Measurements from ENCODE around the gene SLC35F4. TPM values are rescaled to one million over a fixed set of nuclear protein-coding genes. Genes with fewer than 3 reads are reported as not detected.

The SLC35F4 gene
- total and polyA plus RNA-seq, 12 donors: not detected

DNA sequence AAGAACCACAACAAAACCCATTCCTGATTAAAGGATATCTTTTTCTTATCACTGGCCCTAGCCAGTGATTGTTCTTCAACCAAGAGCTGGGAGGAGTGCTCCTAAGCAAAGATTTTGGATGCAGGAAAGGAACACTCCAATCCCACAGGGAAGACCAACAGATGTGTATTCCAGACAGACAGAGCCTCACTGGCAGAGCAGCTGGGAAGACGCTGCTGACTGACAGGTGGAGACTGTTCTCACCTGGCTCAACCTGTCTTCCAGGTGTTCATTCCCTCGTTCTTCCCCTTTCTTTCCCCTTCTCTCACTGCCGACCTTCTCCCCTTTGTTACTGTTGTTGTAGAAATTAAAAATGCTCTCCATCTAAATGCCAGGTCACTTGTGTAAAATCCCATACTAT lies 282.5 kb downstream of the SLC35F4 start:
- WGBS, 2 donors: 61 to 71% methylated on average over 3 of the region's 3 CpGs
- ATAC-seq: no peak
- Histone ChIP-seq H3K27ac (no peak overlapping the region), H3K27me3 (no peaks in the 10 kb centered on the region), H3K4me3 (no peak overlapping the region), H3K9me3 (peaks cover 0 to 21% (median 0%) of the 10 kb centered on the region in 11 donors), H3K36me3 (no peaks in the 10 kb centered on the region), H3K4me1 (no peaks in the 10 kb centered on the region)
- intact Hi-C loops (cut with DNase I): no loop called here
- no peak for DNase-seq
- TF ChIP-seq, protein P1, sequence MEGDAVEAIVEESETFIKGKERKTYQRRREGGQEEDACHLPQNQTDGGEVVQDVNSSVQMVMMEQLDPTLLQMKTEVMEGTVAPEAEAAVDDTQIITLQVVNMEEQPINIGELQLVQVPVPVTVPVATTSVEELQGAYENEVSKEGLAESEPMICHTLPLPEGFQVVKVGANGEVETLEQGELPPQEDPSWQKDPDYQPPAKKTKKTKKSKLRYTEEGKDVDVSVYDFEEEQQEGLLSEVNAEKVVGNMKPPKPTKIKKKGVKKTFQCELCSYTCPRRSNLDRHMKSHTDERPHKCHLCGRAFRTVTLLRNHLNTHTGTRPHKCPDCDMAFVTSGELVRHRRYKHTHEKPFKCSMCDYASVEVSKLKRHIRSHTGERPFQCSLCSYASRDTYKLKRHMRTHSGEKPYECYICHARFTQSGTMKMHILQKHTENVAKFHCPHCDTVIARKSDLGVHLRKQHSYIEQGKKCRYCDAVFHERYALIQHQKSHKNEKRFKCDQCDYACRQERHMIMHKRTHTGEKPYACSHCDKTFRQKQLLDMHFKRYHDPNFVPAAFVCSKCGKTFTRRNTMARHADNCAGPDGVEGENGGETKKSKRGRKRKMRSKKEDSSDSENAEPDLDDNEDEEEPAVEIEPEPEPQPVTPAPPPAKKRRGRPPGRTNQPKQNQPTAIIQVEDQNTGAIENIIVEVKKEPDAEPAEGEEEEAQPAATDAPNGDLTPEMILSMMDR (IDR thresholded peaks at IDR 0.05): no peak

DNA sequence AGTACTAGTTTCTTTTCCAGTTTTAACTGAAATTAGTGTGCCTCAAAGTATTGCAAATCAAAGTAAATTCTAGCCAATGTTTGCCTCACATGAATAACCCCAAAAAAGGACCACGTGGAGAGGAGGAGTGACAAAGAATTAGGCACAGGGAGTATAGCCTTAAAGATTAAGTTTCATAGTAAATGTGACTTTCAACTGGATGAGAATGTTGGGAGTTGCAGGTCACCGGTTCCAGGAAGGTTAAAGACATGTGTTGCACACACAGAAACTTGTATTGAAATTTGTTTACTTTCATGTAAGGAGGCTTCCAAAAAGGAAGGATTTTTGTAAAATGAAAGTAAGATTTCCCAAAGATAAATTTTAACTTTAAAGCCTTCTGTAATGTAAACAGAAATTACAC lies 283.1 kb downstream of the SLC35F4 start:
- DNase-seq: no peak
- ATAC-seq: no peak
- no peak overlapping the region for H3K4me3 ChIP-seq
- TF ChIP-seq, protein P1 (IDR thresholded peaks at IDR 0.05): no peak
- 67 to 73% methylated on average over 2 of the region's 2 CpGs for WGBS, 2 donors
- intact Hi-C loops (cut with DNase I): no loop called here
- no peak overlapping the region for H3K27ac ChIP-seq
- peaks cover 0 to 21% (median 0%) of the 10 kb centered on the region in 11 donors for H3K9me3 ChIP-seq
- no peaks in the 10 kb centered on the region for H3K36me3 ChIP-seq
- H3K27me3 ChIP-seq: no peaks in the 10 kb centered on the region
- no peaks in the 10 kb centered on the region for H3K4me1 ChIP-seq

DNA sequence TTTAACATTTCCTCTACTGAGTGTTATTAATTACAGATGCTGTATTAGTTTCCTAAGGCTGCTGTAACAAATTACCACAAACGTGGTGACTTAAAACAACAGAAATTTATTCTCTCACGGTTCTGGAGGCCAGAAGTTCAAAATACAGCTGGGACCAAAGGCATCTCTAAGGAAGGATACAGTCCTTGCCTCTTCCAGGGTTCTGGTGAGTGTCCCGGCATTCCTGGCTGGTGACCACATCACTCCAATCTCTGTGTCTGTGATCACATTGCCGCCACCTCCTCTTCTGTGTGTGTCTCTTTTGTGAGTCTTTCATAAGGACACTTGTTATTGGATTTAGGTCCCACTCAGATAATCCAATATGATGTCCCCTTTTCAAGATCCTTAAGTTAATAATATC lies 287.1 kb downstream of the SLC35F4 start:
- ATAC-seq (no peak), DNase-seq (no peak)
- Histone ChIP-seq H3K27ac (no peak overlapping the region), H3K4me3 (no peak overlapping the region), H3K9me3 (no peaks in the 10 kb centered on the region), H3K36me3 (no peaks in the 10 kb centered on the region), H3K27me3 (no peaks in the 10 kb centered on the region), H3K4me1 (no peaks in the 10 kb centered on the region)
- intact Hi-C loops (cut with DNase I): no loop called here
- TF ChIP-seq, protein P1 (IDR thresholded peaks at IDR 0.05): no peak
- 58 to 64% methylated on average over 4 of the region's 4 CpGs for WGBS, 2 donors

DNA sequence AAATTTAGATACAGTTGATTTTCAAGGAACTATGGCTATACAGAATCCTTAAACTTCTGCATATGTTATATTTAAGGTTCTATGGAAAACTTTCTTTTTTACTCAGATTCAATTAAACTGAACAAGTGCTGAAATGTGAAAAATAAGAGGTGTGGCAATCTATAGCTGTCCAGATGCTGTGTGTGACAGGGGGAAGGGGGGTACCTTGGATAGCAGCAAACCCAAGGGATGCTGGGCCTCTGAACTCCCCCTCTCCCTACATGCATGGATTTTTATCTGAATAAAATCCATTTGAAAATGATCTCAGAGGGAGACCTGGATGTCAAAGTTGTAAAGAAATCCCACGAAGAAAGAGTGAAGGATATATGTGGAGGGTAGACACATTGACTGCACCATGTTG lies 289.4 kb downstream of the SLC35F4 start:
- DNase-seq (no peak), ATAC-seq (no peak)
- H3K27me3 ChIP-seq: no peaks in the 10 kb centered on the region
- TF ChIP-seq, protein P1 (IDR thresholded peaks at IDR 0.05): no peak
- H3K4me1 ChIP-seq: no peaks in the 10 kb centered on the region
- intact Hi-C loops (cut with DNase I): no loop called here
- 67 to 71% methylated on average over 1 of the region's 1 CpG for WGBS, 2 donors
- no peaks in the 10 kb centered on the region for H3K9me3 ChIP-seq
- no peak overlapping the region for H3K27ac ChIP-seq
- no peaks in the 10 kb centered on the region for H3K36me3 ChIP-seq
- no peak overlapping the region for H3K4me3 ChIP-seq

All from heart right ventricle (tissue), 16 donors.